Liver (tissue), 9 donors: ENCODE results near the gene ATAD5. TPM values are rescaled to one million over a fixed set of nuclear protein-coding genes. Genes with fewer than 3 reads are reported as not detected.

Experiments used
- DNase-seq: peaks from one replicate; pipeline ENCODE4 v3.0.0-alpha.2; 2017; ENCODE audit warnings: low spot score
- H3K27ac ChIP-seq, 2 donors: one replicate each; pipeline ENCODE4 v1.7.0; 2013; ENCODE audit warnings: inconsistent platforms in 2 of 2, low read length in 2 of 2, control low read depth in 1 of 2, low read depth in 1 of 2, mild to moderate bottlenecking in 1 of 2
- H3K27me3 ChIP-seq, 4 donors: one replicate each; pipeline versions ENCODE4 v1.6.1 to v1.7.0; 2013; ENCODE audit warnings: low read length in 3 of 4, inconsistent platforms in 1 of 4, mild to moderate bottlenecking in 1 of 4, moderate library complexity in 1 of 4; ENCODE audit not compliant: control insufficient read depth in 4 of 4, insufficient read depth in 4 of 4
- H3K36me3 ChIP-seq, 4 donors: one replicate each; pipeline versions ENCODE4 v1.6.1 to v1.7.0; 2013; ENCODE audit warnings: low read length in 3 of 4, mild to moderate bottlenecking in 3 of 4, low read depth in 1 of 4, moderate library complexity in 1 of 4; ENCODE audit not compliant: control insufficient read depth in 4 of 4, insufficient read depth in 3 of 4
- H3K4me1 ChIP-seq, 4 donors: one replicate each; pipeline versions ENCODE4 v1.6.1 to v1.7.0; 2013; ENCODE audit warnings: low read length in 3 of 4, mild to moderate bottlenecking in 3 of 4, moderate library complexity in 1 of 4; ENCODE audit not compliant: control insufficient read depth in 4 of 4, insufficient read depth in 4 of 4
- H3K4me3 ChIP-seq, 3 donors: one replicate each; pipeline versions ENCODE4 v1.6.1 to v1.7.0; 2013; ENCODE audit warnings: low read length in 3 of 3, control low read depth in 1 of 3, low read depth in 1 of 3, mild to moderate bottlenecking in 1 of 3
- H3K9ac ChIP-seq, 2 donors: one replicate each; pipeline ENCODE4 v1.7.0; 2013; ENCODE audit warnings: low read length in 2 of 2, mild to moderate bottlenecking in 2 of 2, moderate library complexity in 2 of 2, control low read depth in 1 of 2, low read depth in 1 of 2
- H3K9me3 ChIP-seq, 4 donors: one replicate each; pipeline versions ENCODE4 v1.6.1 to v1.7.0; 2013; ENCODE audit warnings: low read length in 3 of 4; ENCODE audit not compliant: control insufficient read depth in 4 of 4
- CTCF ChIP-seq: fragments of 150-350 bp; IDR thresholded peaks from 2 replicates; pipeline ENCODE4 v1.5.1; 2017; ENCODE audit warnings: improper control_type of control experiment, low read depth, low read length; ENCODE audit not compliant: missing input control
- EGR1 ChIP-seq, 2 donors: IDR thresholded peaks; 2 replicates each; pipeline ENCODE4 v1.6.1; 2016 to 2018; ENCODE audit warnings: antibody characterized with exemption in 2 of 2, low read depth in 2 of 2
- FOXA1 ChIP-seq: IDR thresholded peaks from 2 replicates; pipeline ENCODE4 v1.6.1; 2016; ENCODE audit warnings: antibody characterized with exemption
- FOXA2 ChIP-seq: IDR thresholded peaks from 2 replicates; pipeline ENCODE4 v1.6.1; 2016; ENCODE audit warnings: antibody characterized with exemption
- GABPA ChIP-seq, 2 donors: IDR thresholded peaks in 1 of 2; conservative IDR thresholded peaks in 1 of 2; 2 replicates each; pipeline ENCODE4 v1.6.1; 2016; ENCODE audit warnings: antibody characterized with exemption in 2 of 2, mild to moderate bottlenecking in 1 of 2, moderate library complexity in 1 of 2
- HNF4A ChIP-seq, 2 donors: conservative IDR thresholded peaks; 2 replicates each; pipeline ENCODE4 v1.6.1; 2016; ENCODE audit warnings: antibody characterized with exemption in 2 of 2, mild to moderate bottlenecking in 2 of 2
- HNF4G ChIP-seq: IDR thresholded peaks from 2 replicates; pipeline ENCODE4 v1.6.1; 2016; ENCODE audit warnings: antibody characterized with exemption
- JUND ChIP-seq, 2 donors: IDR thresholded peaks; 2 replicates each; pipeline ENCODE4 v1.6.1; 2016; ENCODE audit warnings: antibody characterized with exemption in 2 of 2
- NR2F2 ChIP-seq: IDR thresholded peaks from 2 replicates; pipeline ENCODE4 v1.6.1; 2016; ENCODE audit warnings: antibody characterized with exemption
- REST ChIP-seq: IDR thresholded peaks from 2 replicates; pipeline ENCODE4 v1.6.1; 2016; ENCODE audit warnings: antibody characterized with exemption, mild to moderate bottlenecking
- RXRA ChIP-seq, 2 donors: IDR thresholded peaks; 2 replicates each; pipeline ENCODE4 v1.6.1; 2017 to 2018; ENCODE audit warnings: antibody characterized with exemption in 2 of 2, mild to moderate bottlenecking in 1 of 2
- SP1 ChIP-seq: IDR thresholded peaks from 2 replicates; pipeline ENCODE4 v1.6.1; 2018; ENCODE audit warnings: antibody characterized with exemption, mild to moderate bottlenecking
- TAF1 ChIP-seq: conservative IDR thresholded peaks from 2 replicates; pipeline ENCODE4 v1.6.1; 2016; ENCODE audit warnings: antibody characterized with exemption, mild to moderate bottlenecking
- YY1 ChIP-seq: IDR thresholded peaks from 2 replicates; pipeline ENCODE4 v1.6.1; 2016; ENCODE audit warnings: antibody characterized with exemption, mild to moderate bottlenecking
- WGBS: extraction: QIAGEN DNeasy Blood & Tissue Kit; methylation state at CpG from one replicate; pipeline ENCODE4 v1.1.7; 2013; 5-methylcytosine and 5-hydroxymethylcytosine counted together
- polyA plus RNA-seq, 2 donors: library from polyadenylated mRNA; stranded (reverse) in 1 of 2; unstranded in 1 of 2; fragments of 200-250 nt in 1 of 2; fragments of >200 nt in 1 of 2; fragmentation: Nextera tagmentation in 1 of 2; extraction: Ambion mirVana in 1 of 2; gene quantifications; one replicate each; pipeline versions ENCODE4 v1.2.1 to v1.2.3, GENCODE V29; 2013 to 2015
- total RNA-seq, 2 donors: library from RNA; depleted of rRNA; stranded (reverse); fragments of >200 nt; gene quantifications; one replicate each; pipeline ENCODE4 v1.2.3, GENCODE V29; 2014
- TF ChIP-seq, protein P1 (sequence below): IDR thresholded peaks from 2 replicates; pipeline ENCODE4 v1.6.1; 2016; ENCODE audit warnings: antibody characterized with exemption
- TF ChIP-seq, protein P2 (sequence below): IDR thresholded peaks from 2 replicates; pipeline ENCODE4 v1.6.1; 2016; ENCODE audit warnings: antibody characterized with exemption
- donor health status: healthy.
- donor health status: healthy.
- donor health status: healthy.
- donor health status: healthy.
- donor health status: healthy.

Gene ATAD5
- total and polyA plus RNA-seq, 4 donors: 0.15 to 10.6 (median 0.52) TPM

GRCh38 chr17:30933966-30934365 is 102.2 kb downstream of the ATAD5 start (continued):
- TF ChIP-seq REST (no peak), SP1 (no peak), NR2F2 (no peak), JUND (IDR thresholded peaks at IDR 0.05) (no peak), FOXA1 (no peak), FOXA2 (no peak)

DNA sequence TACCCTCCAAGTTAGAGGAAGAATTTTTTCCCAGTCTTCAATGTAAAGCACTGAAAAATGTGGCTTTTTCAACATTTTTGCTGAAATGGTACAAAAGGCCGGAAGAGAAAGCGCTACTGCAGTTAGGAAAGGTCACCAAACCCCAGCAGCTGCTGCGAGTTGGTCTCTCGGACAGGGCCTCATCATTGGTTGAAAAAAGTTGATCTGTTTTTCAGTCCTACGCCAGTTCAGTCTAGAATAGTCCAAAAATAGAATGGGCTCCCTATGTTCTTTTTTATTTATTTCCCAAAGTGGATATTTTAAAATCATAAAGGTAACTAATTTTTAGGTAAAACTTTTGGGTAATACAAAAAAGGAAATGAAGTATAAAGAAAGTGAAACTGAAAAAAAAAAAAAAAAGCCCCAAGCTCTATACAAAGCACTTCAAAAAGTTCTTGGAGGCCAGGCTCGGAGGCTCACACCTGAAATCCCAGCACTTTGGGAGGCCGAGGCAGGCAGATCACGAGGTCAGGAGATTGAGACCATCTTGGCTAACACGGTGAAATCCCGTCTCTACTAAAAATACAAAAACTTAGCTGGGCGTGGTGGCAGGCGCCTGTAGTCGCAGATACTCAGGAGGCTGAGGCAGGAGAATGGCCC is 107.4 kb downstream of the ATAD5 start:
- no peak for DNase-seq
- H3K27me3 ChIP-seq: no peaks in the 10 kb centered on the region
- H3K4me3 ChIP-seq: no peak overlapping the region
- no peaks in the 10 kb centered on the region for H3K4me1 ChIP-seq
- H3K36me3 ChIP-seq: peaks cover 0 to 3% (median 0%) of the 10 kb centered on the region in 4 donors
- H3K9me3 ChIP-seq: no peaks in the 10 kb centered on the region
- H3K9ac ChIP-seq: no peak overlapping the region
- 79% methylated on average over 13 of the region's 13 CpGs for WGBS
- H3K27ac ChIP-seq: no peak overlapping the region
- TF ChIP-seq SP1 (no peak), EGR1 (IDR thresholded peaks at IDR 0.05; ENCODE audit: low read depth in 2 of 2) (no peak), TAF1 (no peak), NR2F2 (peak; percentile 56)
- TF ChIP-seq, protein P1, sequence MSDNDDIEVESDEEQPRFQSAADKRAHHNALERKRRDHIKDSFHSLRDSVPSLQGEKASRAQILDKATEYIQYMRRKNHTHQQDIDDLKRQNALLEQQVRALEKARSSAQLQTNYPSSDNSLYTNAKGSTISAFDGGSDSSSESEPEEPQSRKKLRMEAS: no peak

DNA sequence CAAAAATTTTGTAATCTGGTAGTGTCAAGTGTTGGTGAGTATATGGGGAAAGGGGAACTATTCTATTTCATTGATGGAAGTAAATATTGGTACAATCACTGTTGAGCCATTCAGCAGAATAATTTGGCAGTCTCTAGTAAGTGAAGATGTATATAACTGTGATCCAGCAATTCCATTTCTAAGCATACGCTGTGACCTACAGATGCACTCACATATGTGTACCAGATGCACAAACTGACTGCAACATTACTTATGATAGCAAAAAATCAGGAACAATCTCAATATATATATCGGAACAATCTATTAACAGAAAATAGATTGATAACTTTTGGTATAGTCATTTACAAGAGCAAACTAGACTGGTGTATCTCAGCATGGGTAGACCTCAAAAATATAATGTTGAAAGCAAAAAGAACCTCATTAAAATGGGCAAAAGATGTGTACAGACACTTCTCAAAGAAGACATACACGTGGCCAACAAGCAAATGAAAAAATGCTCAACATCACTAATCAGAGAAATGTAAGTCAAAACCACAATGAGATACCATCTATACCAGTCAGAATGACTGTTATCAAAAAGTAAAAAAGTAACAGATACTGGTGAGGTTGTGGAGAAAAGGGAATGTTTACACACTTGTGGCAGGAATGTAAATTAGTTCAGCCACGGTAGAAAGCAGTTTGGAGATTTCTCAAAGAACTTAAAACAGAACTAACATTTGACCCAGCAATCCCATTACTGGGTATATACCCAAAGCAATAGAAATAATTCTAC is 110.7 kb downstream of the ATAD5 start:
- Histone ChIP-seq H3K9ac (no peak overlapping the region), H3K4me3 (no peak overlapping the region), H3K27me3 (no peaks in the 10 kb centered on the region), H3K4me1 (no peaks in the 10 kb centered on the region), H3K36me3 (peaks cover 0 to 3% (median 0%) of the 10 kb centered on the region in 4 donors), H3K27ac (no peak overlapping the region), H3K9me3 (no peaks in the 10 kb centered on the region)
- 71% methylated on average over 4 of the region's 4 CpGs for WGBS
- DNase-seq: no peak
- TF ChIP-seq GABPA (IDR thresholded peaks at IDR 0.05 in 1 of 2, conservative IDR thresholded peaks at IDR 0.05 in 1 of 2) (no peak), NR2F2 (no peak), JUND (IDR thresholded peaks at IDR 0.05) (no peak), HNF4A (conservative IDR thresholded peaks at IDR 0.05) (no peak), TAF1 (no peak), RXRA (IDR thresholded peaks at IDR 0.05) (no peak), SP1 (no peak), EGR1 (IDR thresholded peaks at IDR 0.05; ENCODE audit: low read depth in 2 of 2) (no peak), FOXA1 (no peak), YY1 (no peak), HNF4G (no peak), REST (no peak), CTCF (no peak), FOXA2 (no peak)
- TF ChIP-seq, protein P2, sequence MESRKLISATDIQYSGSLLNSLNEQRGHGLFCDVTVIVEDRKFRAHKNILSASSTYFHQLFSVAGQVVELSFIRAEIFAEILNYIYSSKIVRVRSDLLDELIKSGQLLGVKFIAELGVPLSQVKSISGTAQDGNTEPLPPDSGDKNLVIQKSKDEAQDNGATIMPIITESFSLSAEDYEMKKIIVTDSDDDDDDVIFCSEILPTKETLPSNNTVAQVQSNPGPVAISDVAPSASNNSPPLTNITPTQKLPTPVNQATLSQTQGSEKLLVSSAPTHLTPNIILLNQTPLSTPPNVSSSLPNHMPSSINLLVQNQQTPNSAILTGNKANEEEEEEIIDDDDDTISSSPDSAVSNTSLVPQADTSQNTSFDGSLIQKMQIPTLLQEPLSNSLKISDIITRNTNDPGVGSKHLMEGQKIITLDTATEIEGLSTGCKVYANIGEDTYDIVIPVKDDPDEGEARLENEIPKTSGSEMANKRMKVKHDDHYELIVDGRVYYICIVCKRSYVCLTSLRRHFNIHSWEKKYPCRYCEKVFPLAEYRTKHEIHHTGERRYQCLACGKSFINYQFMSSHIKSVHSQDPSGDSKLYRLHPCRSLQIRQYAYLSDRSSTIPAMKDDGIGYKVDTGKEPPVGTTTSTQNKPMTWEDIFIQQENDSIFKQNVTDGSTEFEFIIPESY: no peak
- TF ChIP-seq, protein P1: no peak
